Measurements from ENCODE around the gene BTC. TPM values are rescaled to one million over a fixed set of nuclear protein-coding genes. Genes with fewer than 3 reads are reported as not detected.

The BTC gene
- total RNA-seq, 4 donors from 2014 or later, result 40.6 to 83.0 (median 51.5) TPM

DNA sequence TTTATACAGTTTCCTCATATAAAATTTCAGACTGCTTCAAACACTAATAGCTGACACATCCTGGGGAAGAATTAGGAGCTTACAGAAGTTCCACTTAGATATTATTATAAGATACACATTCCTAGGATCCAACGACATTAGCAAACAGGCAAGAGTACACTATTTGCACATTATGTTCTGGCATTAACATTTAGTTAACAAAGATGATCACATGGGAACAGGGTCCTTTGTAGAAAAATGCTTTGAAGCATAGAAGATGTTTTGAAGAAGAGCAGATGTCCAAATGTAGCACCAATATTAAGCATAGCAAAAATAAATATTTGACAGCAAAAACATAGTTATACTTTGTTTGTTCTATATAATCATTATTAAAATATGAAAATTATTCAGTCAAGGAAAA is 52.1 kb downstream of the BTC start:
- Histone ChIP-seq H3K36me3 (peaks cover 0 to 9% (median 2%) of the 10 kb centered on the region in 4 donors), H3K9me3 (no peaks in the 10 kb centered on the region), H3K27me3 (no peaks in the 10 kb centered on the region), H3K4me1 (peaks cover 0 to 32% (median 16%) of the 10 kb centered on the region in 4 donors), H3K4me3 (no peak overlapping the region), H3K27ac (replicated peaks in 1 of 4) (peak overlapping the region; percentile 35 to 65 (median 50))
- intact Hi-C loops (cut with DNase I), result no loop called here
- no peak for DNase-seq (ENCODE audit: extremely low spot score)
- TF ChIP-seq EP300 (IDR thresholded peaks at IDR 0.05) (no peak), POLR2A (IDR thresholded peaks at IDR 0.05; ENCODE audit: low read depth) (no peak), POLR2AphosphoS5 (IDR thresholded peaks at IDR 0.05) (no peak)
- TF ChIP-seq, protein P1, sequence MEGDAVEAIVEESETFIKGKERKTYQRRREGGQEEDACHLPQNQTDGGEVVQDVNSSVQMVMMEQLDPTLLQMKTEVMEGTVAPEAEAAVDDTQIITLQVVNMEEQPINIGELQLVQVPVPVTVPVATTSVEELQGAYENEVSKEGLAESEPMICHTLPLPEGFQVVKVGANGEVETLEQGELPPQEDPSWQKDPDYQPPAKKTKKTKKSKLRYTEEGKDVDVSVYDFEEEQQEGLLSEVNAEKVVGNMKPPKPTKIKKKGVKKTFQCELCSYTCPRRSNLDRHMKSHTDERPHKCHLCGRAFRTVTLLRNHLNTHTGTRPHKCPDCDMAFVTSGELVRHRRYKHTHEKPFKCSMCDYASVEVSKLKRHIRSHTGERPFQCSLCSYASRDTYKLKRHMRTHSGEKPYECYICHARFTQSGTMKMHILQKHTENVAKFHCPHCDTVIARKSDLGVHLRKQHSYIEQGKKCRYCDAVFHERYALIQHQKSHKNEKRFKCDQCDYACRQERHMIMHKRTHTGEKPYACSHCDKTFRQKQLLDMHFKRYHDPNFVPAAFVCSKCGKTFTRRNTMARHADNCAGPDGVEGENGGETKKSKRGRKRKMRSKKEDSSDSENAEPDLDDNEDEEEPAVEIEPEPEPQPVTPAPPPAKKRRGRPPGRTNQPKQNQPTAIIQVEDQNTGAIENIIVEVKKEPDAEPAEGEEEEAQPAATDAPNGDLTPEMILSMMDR (IDR thresholded peaks at IDR 0.05), result no peak
- WGBS, result 24% methylated on average over 1 of the region's 1 CpG

DNA sequence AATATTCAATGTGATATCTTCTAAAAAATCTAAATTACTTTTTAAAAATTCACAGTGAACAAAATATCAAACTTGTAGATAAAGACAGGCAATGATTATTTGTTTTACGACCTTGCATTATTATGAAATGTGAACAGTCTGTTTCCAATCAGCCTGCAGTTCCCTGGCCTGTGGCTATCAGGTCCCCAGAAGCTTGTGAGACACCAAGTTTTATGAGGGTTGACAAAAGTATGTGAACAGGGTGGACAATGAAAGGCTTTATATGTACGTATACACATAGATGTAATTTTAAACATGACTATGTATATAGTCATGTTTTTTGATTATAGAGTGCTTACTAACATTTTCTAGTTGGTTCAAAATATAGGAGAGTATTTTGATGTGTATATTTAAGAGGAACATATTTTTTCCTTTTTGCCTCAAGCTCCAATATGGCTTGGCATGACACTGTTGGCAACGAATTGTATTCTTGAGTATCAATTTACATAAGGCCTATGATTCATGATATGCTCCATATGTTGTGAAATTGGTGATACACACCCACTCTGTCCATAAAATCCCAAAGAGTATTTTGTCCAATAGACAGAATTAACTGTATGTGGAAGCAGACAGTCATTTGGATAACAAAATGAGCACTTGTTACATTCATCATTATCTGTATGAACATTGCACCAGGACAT is 55.7 kb downstream of the BTC start:
- H3K9me3 ChIP-seq, result no peaks in the 10 kb centered on the region
- TF ChIP-seq POLR2A (IDR thresholded peaks at IDR 0.05; ENCODE audit: low read depth), result no peak
- TF ChIP-seq POLR2AphosphoS5 (IDR thresholded peaks at IDR 0.05), result no peak
- no peak for TF ChIP-seq EP300 (IDR thresholded peaks at IDR 0.05)
- TF ChIP-seq, protein P1 (IDR thresholded peaks at IDR 0.05), result no peak
- no peak overlapping the region for H3K27ac ChIP-seq (replicated peaks in 1 of 4)
- WGBS, result 66% methylated on average over 3 of the region's 3 CpGs
- intact Hi-C loops (cut with DNase I), result no loop called here
- DNase-seq (ENCODE audit: extremely low spot score), result no peak
- H3K27me3 ChIP-seq, result no peaks in the 10 kb centered on the region
- H3K4me1 ChIP-seq, result peaks cover 0 to 32% (median 16%) of the 10 kb centered on the region in 4 donors
- H3K36me3 ChIP-seq, result no peaks in the 10 kb centered on the region
- no peak overlapping the region for H3K4me3 ChIP-seq

DNA sequence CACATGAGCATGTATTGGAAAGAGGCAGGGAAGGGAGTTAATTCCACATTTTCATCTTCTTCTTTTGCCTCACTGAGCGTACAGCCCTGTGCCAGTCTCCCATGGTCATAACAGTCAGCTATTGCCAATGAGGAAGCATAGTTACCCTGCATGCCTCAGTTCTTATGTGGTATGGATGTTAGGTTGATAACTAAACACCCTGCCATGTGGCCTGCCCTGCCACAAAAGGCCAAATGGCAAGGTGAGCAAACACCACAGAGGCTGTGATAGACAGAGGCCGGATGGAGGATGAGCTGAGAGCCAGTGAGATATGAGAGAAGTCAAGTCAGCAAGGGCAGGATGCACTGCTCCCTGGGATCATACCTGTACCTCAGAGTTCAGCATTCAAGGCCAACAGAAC is 59.3 kb downstream of the BTC start:
- no peaks in the 10 kb centered on the region for H3K4me1 ChIP-seq
- WGBS, result 100% methylated on average over 2 of the region's 2 CpGs
- H3K27ac ChIP-seq (replicated peaks in 1 of 4), result no peak overlapping the region
- TF ChIP-seq POLR2AphosphoS5 (IDR thresholded peaks at IDR 0.05) (no peak), EP300 (IDR thresholded peaks at IDR 0.05) (no peak), POLR2A (IDR thresholded peaks at IDR 0.05; ENCODE audit: low read depth) (no peak)
- TF ChIP-seq, protein P1 (IDR thresholded peaks at IDR 0.05), result no peak
- no peaks in the 10 kb centered on the region for H3K9me3 ChIP-seq
- no peaks in the 10 kb centered on the region for H3K36me3 ChIP-seq
- intact Hi-C loops (cut with DNase I), result no loop called here
- no peak for DNase-seq (ENCODE audit: extremely low spot score)
- no peaks in the 10 kb centered on the region for H3K27me3 ChIP-seq
- H3K4me3 ChIP-seq, result no peak overlapping the region

DNA sequence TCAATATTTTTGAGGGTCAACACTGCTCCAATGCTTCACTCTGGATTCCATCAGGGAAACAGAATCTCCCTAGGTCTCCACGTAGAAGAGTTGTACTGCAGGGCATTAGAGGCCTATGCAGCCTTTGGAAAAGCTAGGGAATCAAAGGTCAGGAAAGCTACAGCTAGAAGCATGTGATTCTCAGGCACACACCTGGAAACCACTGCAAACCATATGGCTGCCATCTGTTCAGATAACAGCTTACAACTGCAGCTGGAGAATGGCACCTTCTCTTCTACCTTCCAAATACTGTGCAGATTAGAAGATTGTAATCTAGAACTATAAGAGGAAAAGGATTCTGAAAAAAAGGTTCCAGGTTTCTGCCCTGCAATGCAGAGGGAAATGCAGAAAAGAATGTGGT is 60.6 kb downstream of the BTC start:
- H3K4me3 ChIP-seq, result no peak overlapping the region
- no peaks in the 10 kb centered on the region for H3K9me3 ChIP-seq
- no peak for DNase-seq (ENCODE audit: extremely low spot score)
- intact Hi-C loops (cut with DNase I), result no loop called here
- TF ChIP-seq POLR2A (IDR thresholded peaks at IDR 0.05; ENCODE audit: low read depth) (no peak), POLR2AphosphoS5 (IDR thresholded peaks at IDR 0.05) (no peak), EP300 (IDR thresholded peaks at IDR 0.05) (no peak)
- TF ChIP-seq, protein P1 (IDR thresholded peaks at IDR 0.05), result no peak
- H3K36me3 ChIP-seq, result no peaks in the 10 kb centered on the region
- no peaks in the 10 kb centered on the region for H3K27me3 ChIP-seq
- H3K4me1 ChIP-seq, result no peaks in the 10 kb centered on the region
- 76% methylated on average over 1 of the region's 1 CpG for WGBS
- H3K27ac ChIP-seq (replicated peaks in 1 of 4), result no peak overlapping the region

DNA sequence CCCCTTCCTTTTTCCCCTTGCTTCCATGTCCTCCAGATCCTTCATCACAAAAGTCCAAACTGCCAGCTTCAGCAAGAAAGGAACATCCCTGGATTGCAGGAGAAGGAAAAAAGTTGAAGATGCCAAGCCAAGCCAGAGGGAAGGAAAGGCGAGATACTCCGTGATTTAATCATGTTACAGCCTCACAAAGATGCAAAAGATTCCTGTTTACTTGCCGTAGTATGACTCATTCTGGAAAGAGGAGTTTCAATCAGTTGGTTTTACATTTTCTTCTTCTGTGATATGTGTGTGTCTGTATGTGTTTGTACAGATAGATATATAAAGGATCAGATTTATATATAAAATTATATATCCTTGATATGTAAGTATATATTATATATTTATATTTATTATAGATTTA is 69.3 kb downstream of the BTC start:
- H3K27me3 ChIP-seq, result no peaks in the 10 kb centered on the region
- no peaks in the 10 kb centered on the region for H3K9me3 ChIP-seq
- no peaks in the 10 kb centered on the region for H3K4me1 ChIP-seq
- no peak overlapping the region for H3K4me3 ChIP-seq
- no peak for DNase-seq (ENCODE audit: extremely low spot score)
- TF ChIP-seq POLR2AphosphoS5 (IDR thresholded peaks at IDR 0.05), result no peak
- TF ChIP-seq, protein P1 (IDR thresholded peaks at IDR 0.05), result no peak
- no peak for TF ChIP-seq POLR2A (IDR thresholded peaks at IDR 0.05; ENCODE audit: low read depth)
- TF ChIP-seq EP300 (IDR thresholded peaks at IDR 0.05), result no peak
- no peaks in the 10 kb centered on the region for H3K36me3 ChIP-seq
- H3K27ac ChIP-seq (replicated peaks in 1 of 4), result no peak overlapping the region
- WGBS, result 73% methylated on average over 3 of the region's 3 CpGs
- intact Hi-C loops (cut with DNase I), result no loop called here
